GM19025 (cell line): ENCODE measurements around the gene AWAT2.

Source experiments
- ATAC-seq: cut with Tn5 transposase; IDR thresholded peaks from one replicate; pipeline ENCODE4 v1.9.1; 2021; ENCODE audit warnings: mild to moderate bottlenecking, low read depth, moderate library complexity; ENCODE audit not compliant: unreplicated experiment

AWAT2 gene

DNA sequence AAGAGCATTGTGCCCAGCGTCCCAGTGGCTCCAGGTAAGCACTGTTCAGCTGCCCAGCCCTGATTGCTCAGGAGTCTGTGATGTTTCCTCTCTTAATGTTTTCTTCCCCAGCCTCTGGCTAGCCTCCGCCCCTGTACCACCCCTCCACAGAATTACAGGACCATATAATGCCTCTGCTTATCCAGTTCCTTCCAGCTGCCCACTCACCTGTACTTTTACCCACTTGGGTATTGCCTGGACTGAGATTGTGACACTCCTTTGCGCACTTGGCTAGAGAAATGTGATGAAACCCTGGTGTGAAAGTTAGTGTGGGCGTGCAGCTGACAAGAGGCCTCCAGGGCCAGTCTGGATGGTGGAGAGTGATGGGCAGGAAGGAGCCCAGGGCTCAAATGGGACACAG lies at the start of gene AWAT2:
Gene AWAT2, minus strand, starts transcription at position 14 of the 400 bp plus-strand sequence. Its CDS starts 6 bp downstream, at position 8.
- no peak for ATAC-seq

- ATAC-seq, result no peak
Observed at GRCh38 chrX:70096052-70096451, 46.3 kb upstream of the AWAT2 start.

DNA sequence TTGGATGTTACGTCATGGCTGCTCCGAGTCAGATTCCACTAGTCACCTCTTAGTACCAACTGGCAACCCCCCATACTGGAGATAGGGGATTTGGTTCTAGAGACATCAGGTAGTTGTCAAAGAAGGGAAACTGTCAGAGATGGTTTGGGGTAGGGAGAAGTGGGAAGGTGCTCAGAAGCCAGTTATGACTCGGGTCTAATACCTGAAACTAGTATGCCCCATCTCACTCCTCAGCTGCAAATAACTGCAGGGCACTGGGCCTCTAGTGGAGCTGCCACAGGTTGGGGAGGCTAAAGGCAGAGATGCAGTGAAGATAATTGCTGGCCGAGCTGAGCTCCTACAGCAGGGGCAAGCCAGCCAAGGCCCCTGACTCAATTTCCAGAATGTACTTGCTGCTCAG lies 42.5 kb upstream of the AWAT2 start:
- ATAC-seq, result no peak

DNA sequence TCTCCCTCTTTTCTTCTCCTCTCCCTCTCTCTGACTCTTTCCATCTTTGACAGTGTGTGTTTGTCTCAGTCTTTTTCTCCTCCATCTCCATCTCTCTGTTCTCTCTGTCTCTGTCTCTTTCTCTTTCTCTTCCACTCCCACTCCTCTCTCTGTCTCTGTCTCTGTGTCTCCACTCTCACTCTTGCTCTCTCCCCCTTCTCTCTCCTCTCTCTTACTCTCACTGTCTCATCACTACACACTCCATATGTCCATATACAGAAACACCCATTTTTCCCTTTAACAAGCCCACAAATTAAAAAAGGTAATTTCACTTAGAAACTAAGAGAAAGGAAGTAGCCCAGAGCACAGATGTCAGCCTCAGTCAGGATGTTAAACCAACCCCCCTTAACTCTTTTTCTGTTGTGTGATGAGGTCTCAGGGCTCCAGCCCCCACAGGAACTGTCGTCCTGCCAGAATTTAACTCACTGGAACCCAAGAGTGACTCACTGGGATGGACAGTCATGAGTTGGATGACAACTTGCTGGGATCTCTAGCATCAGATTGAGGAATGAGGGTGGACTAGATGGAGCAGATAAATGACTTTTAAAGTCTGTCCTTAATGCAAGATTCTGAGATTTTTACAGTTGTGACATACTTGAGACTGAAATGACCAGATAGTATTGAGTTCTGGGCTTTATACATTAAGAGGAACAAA lies 40.0 kb upstream of the AWAT2 start:
- no peak for ATAC-seq

- no peak for ATAC-seq
Observed at GRCh38 chrX:70088751-70089150, 39.0 kb upstream of the AWAT2 start.

DNA sequence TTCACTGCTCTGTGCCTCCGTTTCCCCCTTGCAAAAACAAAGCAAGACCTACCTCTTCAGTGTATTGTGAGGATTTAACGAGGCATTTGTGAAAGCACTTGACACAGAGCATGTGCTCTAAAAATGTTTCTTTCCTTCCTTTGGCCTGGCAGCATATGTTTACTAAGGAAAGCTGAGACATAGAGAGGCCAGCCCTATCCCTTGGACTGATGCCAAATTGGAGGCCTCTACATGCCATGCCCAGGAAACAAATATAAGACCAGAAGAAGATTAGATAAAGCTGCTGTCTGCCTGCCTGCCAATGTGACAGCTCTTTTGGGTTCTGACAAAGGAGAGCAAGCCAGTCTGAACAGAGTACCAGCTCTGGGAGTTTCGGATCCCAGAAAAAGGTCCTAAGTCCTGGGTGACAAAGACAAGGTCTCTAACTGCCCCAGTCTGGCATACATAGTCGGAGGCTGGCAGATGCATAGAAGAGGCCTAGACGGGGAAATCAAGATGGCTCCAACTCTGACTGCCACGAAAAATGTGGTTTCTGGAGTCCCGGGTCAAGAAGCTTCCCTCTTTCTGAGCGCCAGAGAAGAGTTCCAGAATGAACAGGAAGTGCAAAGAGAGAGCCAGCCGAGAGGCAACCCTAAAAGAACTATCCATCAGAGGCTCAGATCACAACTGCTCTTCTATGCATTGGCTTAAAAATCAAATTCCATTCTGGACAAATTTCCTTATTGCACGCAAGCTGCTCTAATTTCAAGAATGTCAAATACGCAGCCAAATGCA lies 38.3 kb upstream of the AWAT2 start:
- no peak for ATAC-seq

DNA sequence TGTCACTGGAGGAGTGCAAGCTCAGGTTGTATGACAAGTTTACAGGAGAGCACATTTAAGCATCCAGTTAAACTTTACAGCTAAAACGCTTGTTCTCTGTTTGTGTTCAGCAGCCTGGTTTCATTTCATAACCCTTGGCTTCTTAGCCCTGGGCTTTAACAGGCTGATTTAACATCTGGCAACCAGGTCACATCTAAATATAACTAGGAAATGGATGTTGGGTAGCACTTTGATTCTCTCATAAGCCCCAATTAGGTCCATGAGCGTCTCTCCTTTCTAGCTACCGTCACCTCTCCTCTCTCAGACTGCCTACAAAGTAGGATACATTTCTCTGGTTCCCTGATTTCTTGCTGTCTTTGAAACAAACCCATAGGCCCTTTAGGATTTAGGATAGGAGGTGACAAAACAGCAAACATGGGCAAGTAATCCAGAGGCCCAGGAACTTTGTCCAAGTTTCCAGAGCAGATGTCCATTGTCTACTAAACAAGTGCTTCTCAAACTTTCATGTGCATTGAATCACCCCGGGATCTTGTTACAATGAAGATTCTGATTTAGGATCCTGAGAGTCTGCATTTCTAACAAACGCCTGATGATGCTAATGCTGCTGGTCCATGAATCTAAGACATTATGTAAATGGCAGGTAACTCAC lies 35.0 kb upstream of the AWAT2 start:
- ATAC-seq, result no peak

DNA sequence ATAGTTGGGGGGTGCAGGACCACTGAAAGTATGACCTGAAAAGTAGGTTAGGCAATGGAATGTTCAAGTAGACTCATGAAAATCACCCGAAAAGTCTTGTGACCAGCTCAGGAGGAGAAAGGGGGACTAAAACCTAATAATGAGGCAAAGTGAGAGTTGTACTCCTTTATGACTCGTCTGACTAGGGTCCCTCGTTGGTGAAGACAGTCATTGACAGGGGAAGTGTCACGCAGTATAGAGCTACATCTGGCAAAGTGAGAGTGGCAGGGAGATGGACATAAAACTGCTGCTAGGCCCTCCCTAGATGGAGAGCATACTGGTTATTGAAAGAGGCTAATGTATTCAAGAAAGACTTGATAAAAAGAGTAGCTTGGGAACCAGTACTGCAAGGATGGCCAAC lies 33.0 kb upstream of the AWAT2 start:
- ATAC-seq, result no peak

- ATAC-seq, result no peak
Observed at GRCh38 chrX:70079870-70080269, 30.1 kb upstream of the AWAT2 start.

DNA sequence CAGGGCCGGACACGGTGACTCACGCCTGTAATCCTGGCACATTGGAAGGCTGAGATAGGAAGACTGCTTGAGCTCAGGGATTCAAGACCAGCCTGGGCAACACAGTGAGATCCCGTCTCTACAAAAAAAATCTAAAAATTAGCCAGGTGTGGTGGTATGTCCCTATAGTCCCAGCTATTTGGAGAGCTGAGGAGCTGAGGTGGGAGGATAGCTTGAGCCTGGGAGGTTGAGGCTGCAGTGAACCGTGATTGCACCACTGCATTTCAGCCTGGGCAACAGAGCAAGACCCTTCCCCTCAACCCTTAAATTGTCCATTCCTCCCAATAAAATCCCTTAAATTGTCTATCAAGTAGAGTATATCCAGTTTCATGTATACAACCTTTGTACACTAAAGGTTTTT lies 29.6 kb upstream of the AWAT2 start:
- ATAC-seq, result no peak

DNA sequence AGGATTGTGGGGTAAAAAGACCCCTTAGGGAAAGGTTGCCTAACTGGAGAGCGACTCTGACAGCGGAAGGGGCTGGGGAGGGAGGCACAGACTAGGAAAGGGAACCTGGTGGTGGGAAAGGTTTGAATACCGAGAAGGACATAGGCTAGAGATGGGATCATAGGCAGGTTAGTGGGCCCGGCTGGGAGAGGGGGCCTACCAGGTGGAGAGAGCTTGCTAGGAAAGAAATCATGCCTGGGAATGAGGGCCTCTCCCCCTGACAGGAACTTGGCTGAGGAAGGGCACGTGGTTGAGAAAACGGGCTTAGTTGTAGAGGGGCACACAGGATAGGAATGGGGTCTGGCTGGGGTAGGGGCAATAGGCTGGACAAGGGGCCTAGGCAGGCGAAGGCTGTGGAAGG lies 16.9 kb upstream of the AWAT2 start:
- ATAC-seq, result no peak

DNA sequence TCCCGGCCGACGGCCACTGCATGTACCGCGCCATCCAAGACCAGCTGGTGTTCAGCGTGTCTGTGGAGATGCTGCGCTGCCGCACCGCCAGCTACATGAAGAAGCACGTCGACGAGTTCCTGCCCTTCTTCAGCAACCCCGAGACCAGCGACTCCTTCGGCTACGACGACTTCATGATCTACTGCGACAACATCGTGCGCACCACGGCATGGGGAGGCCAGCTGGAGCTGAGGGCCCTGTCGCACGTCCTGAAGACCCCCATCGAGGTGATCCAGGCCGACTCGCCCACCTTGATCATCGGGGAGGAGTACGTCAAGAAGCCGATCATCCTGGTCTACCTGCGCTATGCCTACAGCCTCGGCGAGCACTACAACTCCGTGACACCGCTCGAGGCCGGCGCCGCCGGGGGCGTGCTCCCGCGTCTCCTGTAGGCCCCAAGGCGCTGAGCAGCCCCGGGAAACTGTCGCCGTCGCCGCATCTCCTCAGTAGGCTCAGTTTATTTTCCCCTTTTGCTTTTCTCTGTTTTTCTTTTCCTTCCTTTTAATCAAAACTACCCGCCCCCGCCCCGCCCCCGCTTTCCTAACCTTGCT lies 13.3 kb upstream of the AWAT2 start:
- no peak for ATAC-seq

GRCh38 chrX:70062076-70062475 lies 12.3 kb upstream of the AWAT2 start, which contains the start of gene OTUD6A:
Gene OTUD6A (plus strand): TSS chrX:70062457. CDS start chrX:70062525, 68 bp downstream.
- no peak for ATAC-seq

DNA sequence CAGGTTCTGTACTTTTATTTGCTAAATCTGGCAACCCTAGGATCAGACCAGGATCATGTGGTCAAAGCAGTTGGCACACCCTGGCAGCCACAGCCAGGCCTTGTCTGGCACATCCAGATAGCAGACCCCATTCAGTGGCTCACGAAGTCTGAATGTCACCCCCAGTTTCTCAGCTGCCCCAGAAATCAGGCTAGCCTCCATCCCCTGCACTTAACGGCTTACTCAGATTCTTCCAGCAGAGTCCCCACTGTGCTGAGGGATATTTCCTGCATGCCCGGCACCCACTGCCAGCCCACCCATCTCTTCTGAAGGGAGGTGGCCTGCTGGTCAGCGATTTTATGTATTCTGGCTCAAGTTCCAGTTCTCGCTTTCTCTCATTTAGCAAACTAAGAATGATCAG lies 4.7 kb upstream of the AWAT2 start:
- no peak for ATAC-seq

- ATAC-seq, result no peak
Observed at GRCh38 chrX:70052895-70053615, 3.3 kb upstream of the AWAT2 start.

GRCh38 chrX:70049406-70049805 lies 332 bp downstream of the AWAT2 start:
- no peak for ATAC-seq

DNA sequence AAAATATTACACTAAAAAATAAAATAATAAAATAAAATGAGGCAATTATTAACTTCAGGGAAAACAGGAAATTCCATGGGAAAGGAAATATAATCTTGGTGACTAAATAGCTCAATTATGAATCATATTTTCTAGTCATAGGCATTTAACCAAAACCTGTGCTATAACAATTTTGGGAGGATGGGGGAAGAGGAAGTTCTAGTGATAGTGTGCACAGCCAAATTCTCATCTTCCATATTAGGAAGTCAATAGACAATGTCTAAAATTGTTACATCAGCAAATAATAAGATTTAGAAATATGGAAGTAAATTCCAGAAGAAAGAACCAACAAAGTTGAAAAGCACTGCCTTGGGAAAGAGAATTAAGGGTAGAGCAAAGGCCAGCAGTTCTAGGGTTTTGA lies 2.8 kb downstream of the AWAT2 start:
- ATAC-seq, result no peak

GRCh38 chrX:70044541-70045245 lies 5.0 kb downstream of the AWAT2 start:
- no peak for ATAC-seq

DNA sequence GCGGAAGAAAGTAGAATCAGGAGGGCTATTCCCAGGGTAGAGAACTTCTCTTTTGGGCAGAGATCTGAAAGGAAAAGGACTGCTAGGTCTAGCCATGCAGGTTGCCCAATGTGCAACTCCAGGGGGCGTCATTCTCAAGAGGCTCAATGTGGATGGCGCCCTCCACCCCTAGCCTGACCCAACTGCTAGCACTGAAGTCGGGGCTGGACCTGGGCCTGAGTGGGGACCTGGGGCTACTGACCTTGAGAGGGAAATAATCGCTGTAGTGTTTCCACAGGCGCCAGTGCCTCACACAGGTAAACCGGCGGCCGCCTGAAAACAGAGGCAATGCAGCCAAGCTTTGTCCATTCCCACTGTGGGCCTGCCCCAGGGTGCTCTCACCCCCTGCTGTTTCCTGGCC lies 6.1 kb downstream of the AWAT2 start:
- no peak for ATAC-seq
